Thyroid gland (tissue), 4 donors: Measurements from ENCODE around the gene KRTAP12-2.

Source experiments
- POLR2A ChIP-seq, 2 donors: fragments of 450-650 bp; IDR thresholded peaks; one replicate each; pipeline ENCODE4 v1.6.1; 2017; ENCODE audit warnings: antibody characterized with exemption in 2 of 2, mild to moderate bottlenecking in 2 of 2, moderate library complexity in 1 of 2
- TF ChIP-seq, protein P1 (sequence below), 6 experiments: fragments of 200-600 bp in 3 of 6; fragments of 450-650 bp in 3 of 6; sonication (generic) in 3 of 6; IDR thresholded peaks; one replicate each; pipeline ENCODE4 v1.5.1; 2016 to 2019; ENCODE audit warnings: antibody characterized with exemption in 6 of 6, mild to moderate bottlenecking in 2 of 6, inconsistent platforms in 1 of 6, moderate library complexity in 1 of 6

DNA sequence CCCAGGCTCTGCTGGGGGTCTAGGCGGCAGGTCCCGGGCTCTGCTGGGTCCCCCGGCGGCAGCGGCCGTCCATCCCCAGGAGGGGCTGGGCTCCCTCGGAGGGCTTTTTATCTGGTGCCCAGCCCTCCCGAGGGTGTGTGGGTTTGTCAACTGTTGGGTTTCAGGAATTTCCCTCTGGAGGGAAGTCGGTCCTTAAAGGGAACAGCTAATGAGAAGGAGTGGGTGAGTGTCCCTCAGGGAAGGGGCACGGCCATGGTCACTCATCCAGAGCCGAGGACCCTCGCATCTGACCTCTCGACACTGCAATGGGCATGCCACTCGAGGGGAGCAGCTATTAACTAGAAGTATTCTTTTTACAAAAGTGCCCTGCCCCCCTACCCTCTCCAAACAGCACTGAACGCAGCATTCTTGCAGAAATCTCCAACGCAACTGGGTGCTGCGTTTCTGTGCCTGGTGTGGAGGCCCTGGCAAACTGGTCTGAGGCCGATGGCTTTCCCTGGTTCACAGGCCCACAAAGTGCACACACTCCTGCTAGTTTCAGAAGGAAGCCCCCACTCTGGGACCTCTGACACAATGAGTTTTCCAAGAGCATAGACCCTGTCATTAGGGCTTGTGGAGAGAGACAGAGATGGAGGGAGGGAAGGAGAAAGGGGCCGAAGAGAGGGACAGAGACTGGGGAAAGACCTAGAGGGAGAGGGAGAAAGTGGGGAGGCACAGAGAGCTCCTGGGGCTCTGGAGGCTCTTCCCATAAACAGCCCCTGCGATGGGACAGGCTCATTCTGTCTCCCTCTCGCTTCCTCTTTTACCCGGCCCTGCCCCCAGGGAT, 45.7 kb upstream of the KRTAP12-2 start:
- TF ChIP-seq, protein P1, sequence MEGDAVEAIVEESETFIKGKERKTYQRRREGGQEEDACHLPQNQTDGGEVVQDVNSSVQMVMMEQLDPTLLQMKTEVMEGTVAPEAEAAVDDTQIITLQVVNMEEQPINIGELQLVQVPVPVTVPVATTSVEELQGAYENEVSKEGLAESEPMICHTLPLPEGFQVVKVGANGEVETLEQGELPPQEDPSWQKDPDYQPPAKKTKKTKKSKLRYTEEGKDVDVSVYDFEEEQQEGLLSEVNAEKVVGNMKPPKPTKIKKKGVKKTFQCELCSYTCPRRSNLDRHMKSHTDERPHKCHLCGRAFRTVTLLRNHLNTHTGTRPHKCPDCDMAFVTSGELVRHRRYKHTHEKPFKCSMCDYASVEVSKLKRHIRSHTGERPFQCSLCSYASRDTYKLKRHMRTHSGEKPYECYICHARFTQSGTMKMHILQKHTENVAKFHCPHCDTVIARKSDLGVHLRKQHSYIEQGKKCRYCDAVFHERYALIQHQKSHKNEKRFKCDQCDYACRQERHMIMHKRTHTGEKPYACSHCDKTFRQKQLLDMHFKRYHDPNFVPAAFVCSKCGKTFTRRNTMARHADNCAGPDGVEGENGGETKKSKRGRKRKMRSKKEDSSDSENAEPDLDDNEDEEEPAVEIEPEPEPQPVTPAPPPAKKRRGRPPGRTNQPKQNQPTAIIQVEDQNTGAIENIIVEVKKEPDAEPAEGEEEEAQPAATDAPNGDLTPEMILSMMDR (IDR thresholded peaks at IDR 0.05) = no peak
- no peak for TF ChIP-seq POLR2A (IDR thresholded peaks at IDR 0.05)
